Glutamatergic neuron (in vitro differentiated cells): ENCODE data around the gene SHTN1. TPM values are rescaled to one million over a fixed set of nuclear protein-coding genes. Genes with fewer than 3 reads are reported as not detected.

Experiments used
- DNase-seq: peaks from one replicate; pipeline ENCODE4 v3.0.0; 2022
- H3K27ac Mint-ChIP-seq: one replicate; pipeline ENCODE4 v1.8.0; 2020; ENCODE audit warnings: mild to moderate bottlenecking, mixed read lengths, inconsistent platforms; ENCODE audit not compliant: unreplicated experiment
- H3K27me3 Mint-ChIP-seq: one replicate; pipeline ENCODE4 v1.8.0; 2020; ENCODE audit warnings: mild to moderate bottlenecking, moderate library complexity, mixed read lengths, inconsistent platforms; ENCODE audit not compliant: unreplicated experiment
- H3K36me3 Mint-ChIP-seq: one replicate; pipeline ENCODE4 v1.8.0; 2020; ENCODE audit warnings: mild to moderate bottlenecking, mixed read lengths, inconsistent platforms; ENCODE audit not compliant: unreplicated experiment
- H3K4me1 Mint-ChIP-seq: one replicate; pipeline ENCODE4 v1.8.0; 2020; ENCODE audit warnings: mild to moderate bottlenecking, low read depth, mixed read lengths, inconsistent platforms; ENCODE audit not compliant: unreplicated experiment
- H3K4me3 Mint-ChIP-seq: one replicate; pipeline ENCODE4 v1.8.0; 2020; ENCODE audit warnings: mild to moderate bottlenecking, mixed read lengths, inconsistent platforms; ENCODE audit not compliant: unreplicated experiment
- H3K9me3 Mint-ChIP-seq: one replicate; pipeline ENCODE4 v1.8.0; 2020; ENCODE audit warnings: mild to moderate bottlenecking, moderate library complexity, mixed read lengths, inconsistent platforms; ENCODE audit not compliant: unreplicated experiment
- total RNA-seq: library from RNA; stranded (reverse); fragmentation: NEBNext Ultra II Directional; extraction: Animal tissue kit (Norgen Biotek cat#: 25700); gene quantifications from one replicate; pipeline ENCODE4 v1.2.1, GENCODE V29; 2021; ENCODE audit not compliant: unreplicated experiment
- TF ChIP-seq, protein P1 (sequence below): fragments of 200-600 bp; sonication (generic); IDR thresholded peaks from one replicate; pipeline ENCODE4 v1.5.0; 2021; ENCODE audit not compliant: partially characterized antibody, unreplicated experiment

Gene SHTN1
- total RNA-seq, 1 donor from 2014 or later, result 54.8 TPM

DNA sequence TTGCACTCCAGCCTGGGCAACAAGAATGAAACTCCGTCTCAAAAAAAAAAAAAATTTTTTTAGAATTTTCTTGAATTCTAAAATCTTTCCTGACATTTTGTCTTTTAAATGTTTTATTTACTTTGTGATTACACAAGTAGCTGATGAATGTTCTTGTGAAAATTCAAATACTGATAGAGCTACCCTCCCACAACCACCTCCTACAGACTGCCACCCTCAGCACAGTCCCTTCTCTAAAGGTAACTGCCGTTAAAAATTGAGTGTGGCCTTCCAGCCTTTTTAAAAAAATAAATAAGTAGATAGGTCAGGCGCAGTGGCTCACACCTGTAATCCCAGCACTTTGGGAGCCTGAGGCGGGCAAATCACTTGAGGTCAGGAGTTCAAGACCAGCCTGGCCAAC, 140.6 kb downstream of the SHTN1 start:
- Mint-ChIP-seq H3K4me1 (peaks cover 18% of the 10 kb centered on the region), H3K27ac (no peak overlapping the region), H3K4me3 (no peak overlapping the region), H3K9me3 (peaks cover 2% of the 10 kb centered on the region), H3K27me3 (peaks cover 1% of the 10 kb centered on the region), H3K36me3 (no peaks in the 10 kb centered on the region)
- DNase-seq, result no peak
- TF ChIP-seq, protein P1, sequence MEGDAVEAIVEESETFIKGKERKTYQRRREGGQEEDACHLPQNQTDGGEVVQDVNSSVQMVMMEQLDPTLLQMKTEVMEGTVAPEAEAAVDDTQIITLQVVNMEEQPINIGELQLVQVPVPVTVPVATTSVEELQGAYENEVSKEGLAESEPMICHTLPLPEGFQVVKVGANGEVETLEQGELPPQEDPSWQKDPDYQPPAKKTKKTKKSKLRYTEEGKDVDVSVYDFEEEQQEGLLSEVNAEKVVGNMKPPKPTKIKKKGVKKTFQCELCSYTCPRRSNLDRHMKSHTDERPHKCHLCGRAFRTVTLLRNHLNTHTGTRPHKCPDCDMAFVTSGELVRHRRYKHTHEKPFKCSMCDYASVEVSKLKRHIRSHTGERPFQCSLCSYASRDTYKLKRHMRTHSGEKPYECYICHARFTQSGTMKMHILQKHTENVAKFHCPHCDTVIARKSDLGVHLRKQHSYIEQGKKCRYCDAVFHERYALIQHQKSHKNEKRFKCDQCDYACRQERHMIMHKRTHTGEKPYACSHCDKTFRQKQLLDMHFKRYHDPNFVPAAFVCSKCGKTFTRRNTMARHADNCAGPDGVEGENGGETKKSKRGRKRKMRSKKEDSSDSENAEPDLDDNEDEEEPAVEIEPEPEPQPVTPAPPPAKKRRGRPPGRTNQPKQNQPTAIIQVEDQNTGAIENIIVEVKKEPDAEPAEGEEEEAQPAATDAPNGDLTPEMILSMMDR, result no peak

- Mint-ChIP-seq H3K9me3 (peaks cover 2% of the 10 kb centered on the region), H3K36me3 (peaks cover 5% of the 10 kb centered on the region), H3K27ac (no peak overlapping the region), H3K27me3 (peaks cover 1% of the 10 kb centered on the region), H3K4me3 (no peak overlapping the region), H3K4me1 (peaks cover 1% of the 10 kb centered on the region)
- no peak for DNase-seq
- TF ChIP-seq, protein P1, result no peak
These were observed 143.2 kb downstream of the SHTN1 start for GRCh38 chr10:116861796-116862195.

GRCh38 chr10:116857156-116857555, 147.8 kb downstream of the SHTN1 start:
- no peak for DNase-seq
- Mint-ChIP-seq H3K27ac (no peak overlapping the region), H3K4me1 (no peaks in the 10 kb centered on the region), H3K9me3 (peaks cover 3% of the 10 kb centered on the region), H3K4me3 (no peak overlapping the region), H3K36me3 (peaks cover 5% of the 10 kb centered on the region), H3K27me3 (no peaks in the 10 kb centered on the region)
- TF ChIP-seq, protein P1, result no peak

- TF ChIP-seq, protein P1, result no peak
- H3K27me3 Mint-ChIP-seq, result peaks cover 1% of the 10 kb centered on the region
These were observed 151.3 kb downstream of the SHTN1 start for GRCh38 chr10:116853701-116854100.

DNA sequence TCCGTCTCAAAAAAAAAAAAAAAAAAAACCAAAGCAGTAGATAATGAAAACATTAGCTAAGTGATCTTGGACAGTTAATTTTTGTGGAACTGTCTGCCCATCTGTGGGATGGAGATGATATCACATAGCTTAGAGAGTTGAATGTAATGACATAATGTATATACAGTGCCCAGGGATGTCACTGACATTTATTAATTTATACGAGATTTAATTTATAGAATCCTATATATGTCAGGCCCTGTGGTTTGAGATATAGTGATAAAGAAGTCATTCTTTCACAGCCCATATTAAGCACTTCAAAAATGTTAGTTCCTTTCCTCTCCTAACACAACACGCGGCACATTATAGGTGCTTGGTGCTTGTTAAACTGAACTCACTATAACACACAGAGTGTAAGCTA, 151.7 kb downstream of the SHTN1 start:
- Mint-ChIP-seq H3K36me3 (peaks cover 5% of the 10 kb centered on the region), H3K27ac (no peak overlapping the region), H3K27me3 (peaks cover 1% of the 10 kb centered on the region), H3K9me3 (peaks cover 7% of the 10 kb centered on the region), H3K4me3 (no peak overlapping the region), H3K4me1 (peaks cover 5% of the 10 kb centered on the region)
- TF ChIP-seq, protein P1, result no peak
- DNase-seq, result no peak

More at GRCh38 chr10:116853701-116854100, 151.3 kb downstream of the SHTN1 start:
- Mint-ChIP-seq H3K36me3 (peaks cover 5% of the 10 kb centered on the region), H3K27ac (no peak overlapping the region), H3K4me1 (peaks cover under 1% of the 10 kb centered on the region), H3K9me3 (peaks cover 7% of the 10 kb centered on the region), H3K4me3 (no peak overlapping the region)
- DNase-seq, result no peak
